GM21423 (cell line): ENCODE measurements around the gene SYNCRIP.
"Not testable (repeated sequence)": the region's sequence is repeated elsewhere in the genome, so short reads cannot be mapped to it uniquely, and the experiment has no call there.

Source experiments
- ATAC-seq: cut with Tn5 transposase; IDR thresholded peaks from one replicate; pipeline ENCODE4 v1.9.1; 2021; ENCODE audit warnings: mild to moderate bottlenecking, moderate library complexity; ENCODE audit not compliant: unreplicated experiment

SYNCRIP gene

GRCh38 chr6:85600713-85601313, 41.9 kb downstream of the SYNCRIP start:
- no peak for ATAC-seq

GRCh38 chr6:85594197-85594930, 48.3 kb downstream of the SYNCRIP start:
- ATAC-seq, result peak; percentile 2

- ATAC-seq, result peak; percentile 85
Observed at GRCh38 chr6:85593438-85594196, 49.1 kb downstream of the SYNCRIP start, which contains the start of gene SNX14. Gene SNX14, minus strand, starts transcription at chr6:85593858. Its CDS starts 140 bp downstream, at chr6:85593718.

- ATAC-seq, result no peak
Observed at GRCh38 chr6:85592033-85592432, 50.7 kb downstream of the SYNCRIP start.

GRCh38 chr6:85591207-85591606, 51.5 kb downstream of the SYNCRIP start:
- no peak for ATAC-seq

GRCh38 chr6:85585741-85586140, 56.9 kb downstream of the SYNCRIP start:
- ATAC-seq, result no peak

GRCh38 chr6:85582832-85583231, 59.9 kb downstream of the SYNCRIP start:
- ATAC-seq, result not testable (repeated sequence)

GRCh38 chr6:85581572-85581971, 61.1 kb downstream of the SYNCRIP start:
- no peak for ATAC-seq

GRCh38 chr6:85580878-85581267, 61.8 kb downstream of the SYNCRIP start:
- peak; percentile 62 for ATAC-seq

- peak; percentile 11 for ATAC-seq
Observed at GRCh38 chr6:85580118-85580877, 62.4 kb downstream of the SYNCRIP start.

- no peak for ATAC-seq
Observed at GRCh38 chr6:85579581-85579980, 63.1 kb downstream of the SYNCRIP start.

- no peak for ATAC-seq
Observed at GRCh38 chr6:85576476-85576875, 66.2 kb downstream of the SYNCRIP start.

GRCh38 chr6:85574932-85575598, 67.6 kb downstream of the SYNCRIP start:
- ATAC-seq, result peak; percentile 45

GRCh38 chr6:85569323-85569722, 73.4 kb downstream of the SYNCRIP start:
- ATAC-seq, result no peak

- no peak for ATAC-seq
Observed at GRCh38 chr6:85568411-85568810, 74.3 kb downstream of the SYNCRIP start.

- no peak for ATAC-seq
Observed at GRCh38 chr6:85565736-85566135, 77.0 kb downstream of the SYNCRIP start.

GRCh38 chr6:85564223-85564622, 78.5 kb downstream of the SYNCRIP start:
- not testable (repeated sequence) for ATAC-seq
